Lower lobe of right lung (tissue), 2 donors: ENCODE results near the gene PLEKHN1. TPM values are rescaled to one million over a fixed set of nuclear protein-coding genes. Genes with fewer than 3 reads are reported as not detected.

Experiments used
- ATAC-seq, 2 donors: fragments of 200-7000 bp; cut with Tn5 transposase; one replicate each; pipeline ENCODE4 v1.9.1; 2020 to 2022; ENCODE audit warnings: mild to moderate bottlenecking in 2 of 2, moderate library complexity in 2 of 2
- DNase-seq: peaks from one replicate; pipeline ENCODE4 v3.0.0-alpha.2; 2020
- H3K27ac ChIP-seq: fragments of 200-600 bp; one replicate; pipeline ENCODE4 v1.8.0; 2022
- H3K27me3 ChIP-seq: fragments of 200-600 bp; one replicate; pipeline ENCODE4 v1.8.0; 2022; ENCODE audit warnings: low read depth
- H3K36me3 ChIP-seq: fragments of 200-600 bp; one replicate; pipeline ENCODE4 v1.8.0; 2022; ENCODE audit warnings: mild to moderate bottlenecking
- H3K4me1 ChIP-seq: fragments of 200-600 bp; one replicate; pipeline ENCODE4 v1.8.0; 2022
- H3K4me3 ChIP-seq: fragments of 200-600 bp; one replicate; pipeline ENCODE4 v1.8.0; 2022; ENCODE audit warnings: mild to moderate bottlenecking
- H3K9me3 ChIP-seq: fragments of 200-600 bp; one replicate; pipeline ENCODE4 v1.8.0; 2022
- intact Hi-C: fragments of 100-400 bp; cut with DNase I; formaldehyde crosslinking; loops from one replicate; pipeline ENCODE4 v1.11.0; 2022
- total RNA-seq: library from RNA; stranded (reverse); fragmentation: NEBNext Ultra II Directional; extraction: Animal tissue kit (Norgen Biotek cat#: 25700); gene quantifications from one replicate; pipeline ENCODE4 v1.2.1, GENCODE V29; 2021
- TF ChIP-seq, protein P1 (sequence below): fragments of 200-600 bp; IDR thresholded peaks from one replicate; pipeline ENCODE4 v1.8.0; 2022; ENCODE audit warnings: antibody characterized with exemption, mild to moderate bottlenecking
- donor health status: DM: no; HTN: yes; CAD: no; lungs with severe emphysema.

The PLEKHN1 gene
- total RNA-seq, 1 donor from 2014 or later: 1.2 TPM

DNA sequence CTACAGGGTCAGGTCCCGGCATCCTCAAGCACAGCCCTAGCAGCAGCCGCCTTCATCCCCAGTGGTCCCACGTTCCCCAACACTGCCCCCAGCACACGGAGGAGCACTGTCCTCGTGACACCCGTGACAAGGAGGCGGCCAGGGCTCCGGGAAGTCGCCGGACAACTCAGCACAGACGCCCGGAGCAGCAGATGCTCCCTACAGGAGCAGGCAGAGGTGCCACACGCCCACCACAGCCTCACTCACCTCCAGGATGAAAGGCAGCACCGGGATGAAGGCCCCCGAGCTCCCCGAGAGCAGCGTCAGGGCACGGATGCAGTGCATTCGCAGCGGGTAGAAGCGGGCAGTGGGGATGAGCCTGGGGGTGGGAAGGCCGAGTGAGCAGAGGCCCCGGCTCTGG lies 15.4 kb upstream of the PLEKHN1 start:
- no peak overlapping the region for H3K4me3 ChIP-seq
- TF ChIP-seq, protein P1, sequence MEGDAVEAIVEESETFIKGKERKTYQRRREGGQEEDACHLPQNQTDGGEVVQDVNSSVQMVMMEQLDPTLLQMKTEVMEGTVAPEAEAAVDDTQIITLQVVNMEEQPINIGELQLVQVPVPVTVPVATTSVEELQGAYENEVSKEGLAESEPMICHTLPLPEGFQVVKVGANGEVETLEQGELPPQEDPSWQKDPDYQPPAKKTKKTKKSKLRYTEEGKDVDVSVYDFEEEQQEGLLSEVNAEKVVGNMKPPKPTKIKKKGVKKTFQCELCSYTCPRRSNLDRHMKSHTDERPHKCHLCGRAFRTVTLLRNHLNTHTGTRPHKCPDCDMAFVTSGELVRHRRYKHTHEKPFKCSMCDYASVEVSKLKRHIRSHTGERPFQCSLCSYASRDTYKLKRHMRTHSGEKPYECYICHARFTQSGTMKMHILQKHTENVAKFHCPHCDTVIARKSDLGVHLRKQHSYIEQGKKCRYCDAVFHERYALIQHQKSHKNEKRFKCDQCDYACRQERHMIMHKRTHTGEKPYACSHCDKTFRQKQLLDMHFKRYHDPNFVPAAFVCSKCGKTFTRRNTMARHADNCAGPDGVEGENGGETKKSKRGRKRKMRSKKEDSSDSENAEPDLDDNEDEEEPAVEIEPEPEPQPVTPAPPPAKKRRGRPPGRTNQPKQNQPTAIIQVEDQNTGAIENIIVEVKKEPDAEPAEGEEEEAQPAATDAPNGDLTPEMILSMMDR: no peak
- no peaks in the 10 kb centered on the region for H3K9me3 ChIP-seq
- H3K27me3 ChIP-seq: no peaks in the 10 kb centered on the region
- intact Hi-C loops: no loop called here
- ATAC-seq: no peak
- no peak for DNase-seq
- H3K4me1 ChIP-seq: no peaks in the 10 kb centered on the region
- no peak overlapping the region for H3K27ac ChIP-seq
- peaks cover 99% of the 10 kb centered on the region for H3K36me3 ChIP-seq

DNA sequence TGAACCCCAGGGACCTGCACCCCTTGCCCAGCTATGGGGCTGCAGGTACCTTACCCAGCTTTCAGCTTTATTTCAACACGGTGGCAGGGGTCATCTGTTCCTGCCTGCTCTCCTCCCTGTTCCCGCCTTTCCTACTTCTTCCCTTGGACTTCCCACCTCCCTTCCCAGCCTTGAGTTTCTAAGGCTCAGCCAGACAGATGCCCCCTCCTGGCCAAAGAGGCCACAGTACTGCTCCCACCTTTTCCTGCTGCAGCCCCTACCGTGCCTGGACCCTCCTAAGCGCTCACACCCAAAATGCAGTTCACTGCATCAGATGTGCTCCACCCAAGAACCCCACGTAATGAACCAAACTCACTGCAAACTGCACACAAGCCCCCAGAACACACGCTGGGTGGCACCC lies 14.9 kb upstream of the PLEKHN1 start:
- no peak for ATAC-seq
- TF ChIP-seq, protein P1: peak; percentile 8
- peaks cover 99% of the 10 kb centered on the region for H3K36me3 ChIP-seq
- H3K4me1 ChIP-seq: no peaks in the 10 kb centered on the region
- intact Hi-C loops: no loop called here
- no peak overlapping the region for H3K4me3 ChIP-seq
- H3K27ac ChIP-seq: no peak overlapping the region
- no peaks in the 10 kb centered on the region for H3K9me3 ChIP-seq
- no peak for DNase-seq
- H3K27me3 ChIP-seq: no peaks in the 10 kb centered on the region

DNA sequence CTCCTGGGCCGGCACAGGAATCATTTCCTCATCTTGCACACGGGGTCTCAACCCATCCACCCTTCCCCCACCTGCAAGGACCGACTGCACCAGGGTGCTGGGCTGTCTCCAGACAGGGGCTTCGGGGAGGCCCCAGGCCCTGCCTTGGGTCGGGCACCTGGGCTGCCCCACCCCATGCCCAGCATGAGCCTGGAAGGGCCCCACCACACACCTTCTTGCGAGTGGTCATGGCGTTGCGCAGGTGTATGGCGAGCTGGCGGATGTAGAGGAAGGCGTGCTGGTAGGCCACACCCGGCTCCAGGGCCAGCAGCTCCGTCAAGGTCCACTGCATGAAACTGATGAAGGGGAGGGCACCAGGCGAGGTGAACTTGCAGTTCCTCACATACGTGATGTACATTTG lies 14.1 kb upstream of the PLEKHN1 start:
- H3K27ac ChIP-seq: no peak overlapping the region
- no peaks in the 10 kb centered on the region for H3K27me3 ChIP-seq
- peaks cover 98% of the 10 kb centered on the region for H3K36me3 ChIP-seq
- no peaks in the 10 kb centered on the region for H3K9me3 ChIP-seq
- no peak for ATAC-seq
- no peak for DNase-seq
- no peak overlapping the region for H3K4me3 ChIP-seq
- TF ChIP-seq, protein P1: no peak
- peaks cover under 1% of the 10 kb centered on the region for H3K4me1 ChIP-seq
- intact Hi-C loops: no loop called here

DNA sequence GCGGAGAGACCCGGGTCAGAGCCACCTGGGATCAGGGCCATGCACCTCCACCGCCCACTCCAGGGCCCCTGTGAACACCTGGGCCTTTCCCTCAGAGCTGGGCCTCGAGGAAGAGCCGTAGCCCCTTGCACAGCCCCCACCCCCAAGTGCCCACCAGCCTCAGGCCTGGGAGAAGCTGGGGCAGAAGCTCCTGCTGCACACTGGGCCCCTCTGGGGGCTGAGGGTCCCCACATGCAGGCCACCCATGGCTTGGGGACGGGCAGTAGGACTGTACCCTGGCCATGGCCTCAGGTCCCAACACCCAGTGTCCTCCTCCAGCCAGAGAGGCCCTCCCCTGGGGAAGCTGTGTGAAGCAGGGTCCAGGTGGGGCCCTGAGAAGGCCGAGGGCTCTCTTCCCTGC lies 13.7 kb upstream of the PLEKHN1 start:
- intact Hi-C loops: no loop called here

DNA sequence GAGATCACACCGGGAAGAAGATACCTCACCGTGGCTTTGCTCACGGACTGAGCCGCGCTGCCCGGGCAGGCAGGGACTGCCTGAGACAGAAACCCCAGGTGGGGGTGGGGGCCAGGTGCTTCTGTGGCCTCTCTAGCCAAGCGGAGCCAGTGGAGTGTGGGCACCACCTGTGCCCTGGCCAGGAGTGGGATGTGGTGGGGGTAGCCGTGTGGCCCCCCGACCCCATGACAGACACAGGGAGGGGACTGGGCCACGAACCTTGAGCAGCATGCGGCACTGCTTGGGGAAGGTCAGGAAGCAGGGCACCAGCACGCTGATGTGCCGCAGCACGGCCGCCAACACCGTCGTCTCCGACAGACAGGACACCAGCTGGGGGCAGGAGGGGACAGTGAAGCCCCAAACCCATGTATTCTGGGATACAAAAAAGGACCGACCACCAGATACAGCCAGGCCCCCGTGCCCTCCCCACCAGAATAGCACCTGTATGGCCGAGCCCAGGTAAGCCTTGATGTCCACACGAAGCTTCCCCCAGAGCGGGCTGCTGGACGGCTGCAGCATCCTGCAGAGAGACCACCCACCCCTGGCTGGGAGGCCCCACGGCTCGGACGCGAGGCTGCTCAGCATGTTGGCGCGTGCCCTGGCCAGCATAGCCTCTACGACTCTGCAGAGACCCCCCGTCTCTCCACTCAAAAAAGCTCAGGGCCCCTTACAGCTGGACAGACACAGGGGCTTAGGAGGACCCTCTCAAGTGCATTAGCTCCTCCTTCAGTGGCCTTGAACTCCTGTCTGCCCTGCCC lies 12.6 kb upstream of the PLEKHN1 start:
- DNase-seq (no peak), ATAC-seq (no peak)
- peaks cover 83% of the 10 kb centered on the region for H3K36me3 ChIP-seq

More for the DNA sequence above, 13.7 kb upstream of the PLEKHN1 start:
- Histone ChIP-seq H3K4me1 (peaks cover 5% of the 10 kb centered on the region), H3K36me3 (peaks cover 94% of the 10 kb centered on the region), H3K4me3 (no peak overlapping the region), H3K27me3 (no peaks in the 10 kb centered on the region), H3K27ac (no peak overlapping the region), H3K9me3 (no peaks in the 10 kb centered on the region)
- ATAC-seq (no peak), DNase-seq (no peak)
- TF ChIP-seq, protein P1: no peak

More for the DNA sequence above, 12.6 kb upstream of the PLEKHN1 start:
- Histone ChIP-seq H3K9me3 (no peaks in the 10 kb centered on the region), H3K4me3 (no peak overlapping the region), H3K27me3 (no peaks in the 10 kb centered on the region), H3K4me1 (peaks cover 14% of the 10 kb centered on the region), H3K27ac (no peak overlapping the region)
- TF ChIP-seq, protein P1: no peak
- intact Hi-C loops: no loop called here
